Measurements from ENCODE around the gene ZKSCAN8.

The ZKSCAN8 gene

GRCh38 chr6:28206527-28206926, 64.8 kb downstream of the ZKSCAN8 start:
- no peak for DNase-seq (ENCODE audit: low read depth, low spot score)

DNA sequence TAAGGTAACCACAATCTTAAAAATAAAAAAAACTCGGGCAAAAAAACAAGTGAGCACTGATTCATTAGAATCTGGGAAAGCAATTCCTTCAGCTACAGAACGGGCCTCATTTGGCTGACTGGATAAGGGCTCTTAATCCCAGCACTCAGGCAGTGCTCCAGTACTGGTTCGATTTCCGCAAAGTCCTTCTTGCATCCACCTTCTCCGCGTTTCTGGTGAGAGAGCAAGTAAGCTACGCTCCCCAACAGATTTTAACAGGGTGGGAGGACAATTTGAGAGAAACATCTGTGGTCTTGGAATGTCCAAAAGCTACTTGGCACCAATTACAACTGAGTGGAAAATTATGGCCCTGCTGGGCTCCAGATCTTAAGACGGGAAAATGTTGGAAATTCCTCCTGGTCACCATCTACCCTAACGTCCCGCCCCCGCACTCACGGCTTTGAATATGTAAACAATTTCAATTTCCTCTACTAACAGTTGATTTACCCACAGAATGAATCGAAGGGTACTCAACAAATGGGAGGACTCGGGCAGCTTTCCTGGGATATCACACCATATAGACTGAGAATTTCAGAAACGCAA, 65.3 kb downstream of the ZKSCAN8 start:
- peak; percentile 5 for DNase-seq (ENCODE audit: low read depth, low spot score)

DNA sequence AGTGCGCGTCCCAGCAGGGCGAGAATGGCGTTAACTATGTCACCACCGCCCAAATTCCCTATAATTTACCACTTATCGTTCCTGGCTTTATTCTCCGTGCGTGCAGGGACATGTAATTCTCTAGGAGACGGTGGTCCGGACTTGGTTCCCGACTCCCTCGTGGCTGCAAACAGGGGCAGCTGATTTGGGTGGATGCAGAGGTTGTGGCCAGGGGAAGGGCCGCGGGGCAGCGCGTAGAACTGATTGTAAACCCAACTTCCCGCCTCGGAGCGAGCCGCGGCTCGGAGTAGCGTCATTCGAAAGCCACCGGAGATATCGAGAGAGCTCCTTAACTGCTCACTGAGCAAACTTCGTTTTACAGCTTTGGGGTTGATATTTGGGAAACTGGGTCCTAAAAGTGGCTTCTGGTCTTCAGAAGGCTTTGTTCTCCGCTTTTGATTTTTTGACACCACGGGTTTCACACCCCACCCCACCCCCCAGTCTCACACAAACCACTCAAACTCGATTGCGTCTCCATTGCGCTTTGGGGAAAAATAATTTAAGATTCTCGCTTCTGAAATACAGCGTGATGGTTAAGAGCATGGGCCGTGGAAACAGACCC, 65.9 kb downstream of the ZKSCAN8 start:
- DNase-seq (ENCODE audit: low read depth, low spot score) = peak; percentile 60

- peak; percentile 25 for DNase-seq (ENCODE audit: low read depth, low spot score)
Measured at GRCh38 chr6:28208111-28208659, 66.5 kb downstream of the ZKSCAN8 start.

All from astrocyte of the hippocampus (primary cell).